ENCODE results near the gene CRTAP.

GRCh38 chr3:33089515-33089914 is 24.3 kb upstream of the CRTAP start:
- TF ChIP-seq CTCF (IDR thresholded peaks at IDR 0.05) (no peak), POLR2A (IDR thresholded peaks at IDR 0.05) (no peak)
